NCI-H1930 (cell line): ENCODE measurements around the gene DDA1.

Source experiments
- DNase-seq, 2 experiments: peaks; one replicate each; lab custom pipeline; 2025; lab: John Stamatoyannopoulos, UW

The DDA1 gene

DNA sequence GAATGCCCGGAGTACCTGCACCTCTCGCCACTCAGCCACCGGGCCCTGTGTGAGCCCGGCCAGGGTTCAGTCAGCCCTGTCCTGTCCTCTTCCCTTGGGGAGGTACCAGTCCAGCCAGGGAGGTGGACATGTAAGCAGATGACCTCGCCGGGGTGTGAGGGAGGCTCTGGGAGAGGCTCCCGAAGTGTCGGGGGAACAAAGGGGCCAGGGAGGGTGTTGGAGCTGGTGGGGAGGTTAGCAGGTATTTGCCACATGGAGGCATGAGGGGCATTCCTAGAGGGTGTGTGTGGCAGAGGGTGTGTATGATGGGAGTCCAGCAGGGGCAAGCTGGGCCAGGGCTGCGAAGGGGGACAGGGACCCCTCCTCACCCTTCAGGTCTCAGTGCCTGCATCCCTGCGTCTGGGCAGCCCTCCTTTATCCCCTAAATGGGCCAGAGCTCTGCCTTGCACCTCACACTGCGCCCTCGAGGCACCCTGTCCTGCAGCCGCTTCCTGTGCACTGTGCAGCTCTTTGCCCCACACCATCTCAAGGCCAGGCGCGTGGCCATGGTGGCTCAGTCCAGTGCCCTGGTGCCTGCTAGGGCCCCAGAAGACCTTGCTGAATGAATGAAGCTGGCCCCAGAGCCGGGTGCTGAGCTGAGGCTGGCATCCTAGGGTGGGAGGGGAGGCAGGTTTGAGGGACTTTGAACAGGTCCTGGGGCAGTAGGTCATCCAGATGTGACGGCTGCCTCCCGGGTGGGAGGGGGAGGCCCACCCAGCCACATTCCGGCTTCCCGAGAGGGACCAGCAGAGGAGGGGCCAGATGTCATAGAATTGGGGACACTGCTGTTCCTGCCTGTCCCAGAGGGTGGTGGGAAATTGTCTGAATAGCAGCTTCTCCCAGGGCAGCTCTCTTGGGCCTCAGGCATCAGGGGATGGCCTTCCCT, 3.1 kb downstream of the DDA1 start:
- no peak for DNase-seq

DNA sequence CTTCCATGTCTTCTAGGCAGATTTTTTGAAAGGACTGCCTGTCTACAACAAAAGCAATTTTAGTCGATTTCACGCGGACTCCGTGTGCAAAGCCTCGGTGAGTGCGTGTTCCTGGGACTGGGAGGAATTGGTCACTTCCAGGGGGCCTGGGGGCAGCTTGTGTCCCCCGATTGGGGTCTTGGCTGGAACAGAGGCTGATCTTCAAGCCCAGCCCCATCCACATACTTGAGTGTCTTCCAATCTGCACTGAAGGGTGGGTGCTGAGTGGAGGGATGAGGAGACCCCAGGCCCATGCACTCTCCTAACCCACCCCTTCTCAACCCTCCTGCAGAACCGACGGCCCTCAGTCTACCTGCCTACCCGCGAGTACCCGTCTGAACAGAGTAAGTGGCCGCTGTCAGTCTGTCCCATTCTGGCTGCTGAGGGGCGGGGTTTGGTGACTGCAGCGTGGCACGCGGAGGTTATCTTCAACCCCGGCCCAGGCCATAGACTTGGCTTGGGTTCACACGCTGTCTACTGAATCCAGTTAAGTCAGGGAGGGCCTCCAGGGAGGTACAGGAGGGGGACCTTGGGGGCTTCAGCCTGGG, 4.7 kb downstream of the DDA1 start:
- no peak for DNase-seq

GRCh38 chr19:17318966-17319365, 9.6 kb downstream of the DDA1 start:
- no peak for DNase-seq

GRCh38 chr19:17319473-17320238, 10.3 kb downstream of the DDA1 start:
- DNase-seq: no peak

DNA sequence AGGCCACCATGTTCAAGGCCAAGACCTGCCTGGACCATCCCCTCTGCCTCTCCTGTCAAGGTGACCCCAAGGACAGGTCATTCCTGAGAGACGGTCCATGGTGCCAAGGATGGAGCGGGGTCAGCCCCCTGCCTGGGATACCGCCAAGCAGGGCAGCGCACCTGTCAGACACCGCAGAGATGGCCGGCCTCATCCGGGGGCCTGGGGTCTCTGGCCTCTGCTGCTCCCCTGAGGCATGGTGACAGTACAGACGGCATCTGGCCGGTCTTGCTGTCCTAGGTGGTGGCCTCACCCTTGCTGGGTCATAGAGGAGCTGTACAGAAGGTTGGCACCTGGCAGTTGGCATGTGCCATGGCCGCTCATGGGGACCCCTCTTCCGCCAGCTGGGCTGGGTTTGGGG, 11.1 kb downstream of the DDA1 start:
- no peak for DNase-seq

DNA sequence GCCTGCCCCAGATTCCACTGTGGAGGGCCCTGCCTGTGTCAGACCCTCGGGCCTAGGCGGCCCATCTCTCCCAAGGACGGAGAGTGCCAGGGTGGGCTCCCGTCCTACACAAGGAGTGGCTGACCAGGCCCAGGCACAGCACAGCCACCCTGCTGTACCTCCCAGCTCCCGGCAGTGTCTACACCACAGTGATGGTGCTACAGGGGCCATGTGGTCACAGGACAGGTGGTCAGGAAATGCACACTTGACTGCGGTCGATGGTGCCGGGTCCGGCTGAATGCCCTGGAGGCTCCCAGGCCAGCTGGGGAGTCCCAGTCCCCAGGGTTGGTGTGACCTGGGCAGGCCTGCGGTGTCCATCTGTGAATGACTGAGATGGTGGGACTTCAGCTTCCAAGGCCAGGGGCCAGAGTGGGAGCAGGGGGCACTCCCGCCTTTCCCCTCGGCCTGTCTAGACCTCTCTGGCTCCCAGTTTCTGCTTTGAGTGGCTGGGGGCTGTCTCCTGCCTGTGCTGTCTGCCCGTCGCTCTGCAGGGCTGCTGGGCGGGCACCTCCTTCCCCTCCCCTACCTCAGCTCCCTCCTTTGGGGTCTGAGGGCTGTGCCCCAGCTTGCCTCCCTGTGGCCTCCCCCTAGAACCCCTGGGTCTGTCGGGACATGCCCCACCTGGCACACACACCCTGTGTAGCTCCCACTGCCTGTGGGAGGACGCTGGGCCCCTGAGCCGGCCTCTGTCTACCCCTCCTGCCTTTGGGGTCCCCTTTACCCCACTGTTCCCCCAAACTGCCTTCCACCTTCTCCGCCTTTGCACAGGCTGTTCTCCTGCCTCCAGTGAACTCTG, 12.5 kb downstream of the DDA1 start:
- no peak for DNase-seq

GRCh38 chr19:17322854-17323253, 13.5 kb downstream of the DDA1 start:
- no peak for DNase-seq

- DNase-seq: no peak
These were observed 14.1 kb downstream of the DDA1 start for GRCh38 chr19:17323300-17323963.

DNA sequence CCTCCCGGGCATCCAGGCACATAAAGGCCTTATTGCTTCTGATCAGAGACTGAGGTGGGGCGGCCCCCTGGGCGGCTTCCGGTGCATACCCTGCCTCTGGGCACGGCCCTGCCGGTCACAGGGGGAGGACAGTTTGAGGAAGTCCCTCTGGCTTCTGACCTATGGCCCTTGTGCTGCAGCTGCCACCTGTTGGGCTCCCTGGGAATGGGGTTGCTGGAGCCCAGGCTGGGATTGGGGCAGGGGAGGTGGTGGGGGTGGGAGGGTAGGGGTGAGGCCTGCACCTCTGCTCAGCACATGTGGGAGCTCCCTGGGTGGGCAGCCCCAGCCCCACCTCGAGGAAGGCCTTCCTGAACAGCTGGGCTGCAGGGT, 14.6 kb downstream of the DDA1 start:
- no peak for DNase-seq

DNA sequence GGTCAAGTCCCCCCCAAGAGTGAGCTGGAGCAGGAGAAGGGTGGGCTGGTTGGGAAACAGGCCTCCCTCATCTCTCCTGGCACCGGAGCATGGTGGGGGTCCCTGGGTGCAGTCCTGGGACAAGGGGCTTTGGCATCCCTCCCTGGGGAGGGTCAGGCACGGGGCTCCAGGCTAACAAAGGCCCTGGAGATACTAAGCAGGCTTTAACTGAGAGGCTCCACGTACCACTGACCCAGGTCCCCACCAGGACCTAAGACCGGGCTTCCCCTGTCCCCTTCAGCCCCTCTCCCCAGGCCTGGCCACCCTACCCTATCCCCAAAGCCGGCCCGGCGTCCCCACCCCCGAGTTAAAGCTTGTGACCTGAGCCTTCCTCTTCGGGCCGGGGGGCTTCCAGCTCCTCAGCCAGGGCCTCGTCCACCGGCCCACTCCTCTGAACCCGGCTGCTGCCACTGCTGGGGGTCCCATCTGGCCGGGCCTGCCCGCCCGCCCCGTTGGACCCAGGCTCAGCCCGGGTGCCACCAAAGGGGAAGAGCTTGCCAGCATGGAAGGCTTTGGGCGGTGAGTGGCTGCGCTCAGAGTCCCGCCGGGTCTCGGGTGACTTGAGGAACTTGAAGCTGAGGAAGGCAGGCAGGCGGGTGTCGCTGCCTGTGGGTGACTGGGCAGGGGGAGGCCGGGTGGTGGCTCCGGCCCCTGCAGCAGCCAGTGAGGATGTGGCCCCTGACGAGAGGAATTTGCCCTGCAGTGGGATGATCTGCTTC, 15.2 kb downstream of the DDA1 start:
- DNase-seq: no peak

- DNase-seq: no peak
These were observed 15.8 kb downstream of the DDA1 start for GRCh38 chr19:17325133-17325532.

DNA sequence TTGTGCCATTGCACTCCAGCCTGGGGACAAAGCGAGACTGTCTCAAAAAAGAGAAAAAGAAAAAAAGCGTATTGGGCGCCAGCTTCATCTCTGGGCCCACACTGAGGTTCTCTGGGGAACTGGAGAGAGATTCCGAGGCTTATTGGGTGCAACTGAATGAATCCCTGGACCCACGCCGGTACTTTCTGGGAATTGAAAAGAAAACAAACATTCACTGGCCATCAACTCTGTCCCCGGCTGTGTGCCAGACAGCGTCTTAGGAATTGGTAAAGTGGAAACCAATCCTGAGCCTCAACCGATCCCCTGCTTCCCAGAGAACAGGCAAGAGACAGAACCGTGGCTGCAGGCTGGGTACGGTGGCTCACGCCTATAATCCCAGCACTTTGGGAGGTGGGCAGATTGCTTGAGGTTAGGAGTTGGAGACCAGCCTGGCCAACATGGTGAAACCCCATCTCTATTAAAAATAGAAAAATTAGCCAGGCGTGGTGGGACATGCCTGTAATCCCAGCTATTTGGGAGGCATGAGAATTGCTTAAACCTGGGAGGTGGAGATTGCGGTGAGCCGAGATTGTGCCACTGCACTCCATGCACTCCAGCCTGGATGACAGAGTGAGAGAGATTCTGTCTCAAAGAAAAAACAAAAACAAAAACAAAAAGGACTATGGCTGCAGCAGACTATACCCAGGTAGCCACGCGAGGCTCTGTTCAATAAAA, 16.7 kb downstream of the DDA1 start:
- no peak for DNase-seq

GRCh38 chr19:17326595-17326966, 17.2 kb downstream of the DDA1 start:
- DNase-seq: no peak

DNA sequence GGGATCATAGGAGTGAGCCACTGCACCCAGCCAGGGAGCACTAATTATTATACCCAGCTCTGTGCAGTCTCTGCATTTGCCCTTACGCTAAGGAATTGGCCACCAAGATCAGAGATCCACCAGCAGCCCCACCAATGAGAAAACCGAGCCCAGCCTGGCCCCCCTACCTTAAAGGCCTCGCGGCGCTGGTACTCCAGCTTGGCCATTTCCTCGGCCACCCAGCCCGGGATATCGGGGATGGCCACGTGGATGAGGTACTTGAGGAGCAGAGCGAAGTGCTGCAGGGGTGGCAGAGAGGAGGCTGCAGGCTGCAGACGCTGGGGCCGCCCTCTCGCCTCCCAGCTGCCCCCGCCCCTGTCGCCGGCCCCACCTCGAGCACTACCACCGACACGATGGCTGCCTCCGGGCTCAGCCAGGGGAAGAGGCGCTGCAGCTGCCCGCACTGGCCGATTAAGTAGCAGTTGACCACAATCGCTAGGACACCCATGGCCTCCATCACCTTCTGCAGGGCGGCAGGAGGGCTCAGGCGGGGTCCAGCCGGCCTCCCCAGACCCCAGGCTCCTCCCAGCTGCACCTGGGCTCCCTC, 17.8 kb downstream of the DDA1 start:
- no peak for DNase-seq

GRCh38 chr19:17327654-17328516, 18.5 kb downstream of the DDA1 start:
- DNase-seq: no peak

DNA sequence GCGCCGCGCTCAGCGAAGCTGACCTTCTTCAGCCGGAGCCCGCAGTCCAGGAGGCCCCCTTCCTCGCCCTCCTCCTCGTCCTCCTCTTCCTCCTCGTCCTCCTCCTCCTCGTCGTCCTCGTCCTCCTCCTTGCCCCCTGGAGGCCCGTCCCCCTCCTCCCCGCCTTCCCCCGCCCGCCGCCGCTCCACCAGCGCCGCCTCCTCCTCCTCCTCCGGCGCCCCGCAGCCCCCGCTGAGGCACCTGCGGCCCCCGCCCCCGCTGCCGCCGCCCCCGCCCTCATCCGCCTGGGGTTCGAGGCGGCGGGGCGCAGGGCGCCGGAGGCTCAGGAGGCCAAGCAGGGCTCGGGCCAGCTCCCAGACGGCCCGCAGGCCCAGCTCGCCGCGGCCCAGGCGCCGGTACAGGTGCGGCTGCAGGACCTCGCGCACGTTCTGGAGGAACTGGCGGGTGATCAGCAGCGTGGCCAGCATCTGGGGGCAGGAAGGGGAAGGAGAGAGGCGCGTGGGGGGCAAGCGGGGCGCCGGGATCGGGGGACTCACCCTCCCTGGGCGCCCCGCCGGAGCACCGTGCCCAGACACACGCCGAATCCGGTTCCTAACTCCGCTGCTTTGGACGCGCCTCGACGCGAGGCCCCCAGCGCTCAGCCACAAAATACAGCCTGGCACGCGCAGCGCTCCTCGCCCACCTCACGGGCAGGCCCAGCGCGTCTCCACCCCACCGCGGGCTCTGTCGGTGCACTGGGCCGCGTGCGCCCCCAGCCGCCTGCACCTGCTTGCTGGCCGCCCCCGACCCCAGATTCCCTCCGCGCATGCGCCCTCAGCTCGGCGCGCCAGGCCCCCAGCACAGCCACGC, 19.4 kb downstream of the DDA1 start:
- DNase-seq: no peak

DNA sequence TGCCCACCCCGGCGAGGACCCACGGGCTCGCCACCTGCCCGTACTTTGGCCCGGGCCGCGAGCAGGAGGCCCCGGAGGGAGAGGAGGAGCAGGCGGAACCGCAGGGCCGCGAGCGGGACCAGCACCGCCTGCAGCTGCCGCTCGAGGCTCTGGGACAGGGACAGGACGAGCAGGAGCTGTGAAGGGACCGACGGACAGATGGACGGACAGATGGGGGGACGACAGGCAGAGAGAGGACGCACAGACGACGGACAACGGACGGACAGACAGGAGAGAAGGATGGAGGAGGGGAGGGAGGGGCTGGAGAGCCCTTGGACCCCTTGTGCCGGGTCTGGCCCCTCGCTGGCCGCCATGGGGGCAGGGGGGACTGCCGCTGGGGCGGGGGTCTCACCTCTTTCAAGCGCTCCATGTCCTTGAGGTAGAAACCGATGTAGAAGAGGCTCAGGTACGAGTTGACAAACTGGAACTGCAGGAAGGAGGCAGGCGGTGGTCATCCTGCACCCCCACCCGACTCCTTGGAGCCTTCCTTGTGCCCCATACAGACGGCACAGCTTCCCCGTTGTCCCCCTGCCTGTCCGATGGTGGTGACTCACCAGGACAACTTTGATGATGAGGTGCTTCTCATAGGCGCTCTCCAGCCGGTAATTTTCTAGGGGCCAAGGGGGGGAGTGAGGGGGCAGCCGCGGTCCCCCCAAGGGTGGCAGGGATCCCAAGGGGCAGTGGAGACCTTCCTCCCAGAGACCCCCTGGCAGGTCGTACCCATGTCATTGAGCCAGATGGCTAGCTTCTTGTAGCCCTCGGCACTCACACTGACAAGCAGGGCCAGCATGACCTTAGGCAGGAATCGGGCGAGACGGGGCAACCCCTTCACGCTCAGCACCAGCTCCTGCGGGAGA, 20.3 kb downstream of the DDA1 start:
- no peak for DNase-seq
